Panc1 (cell line): ENCODE results near the gene SYTL1. TPM values are rescaled to one million over a fixed set of nuclear protein-coding genes. Genes with fewer than 3 reads are reported as not detected.

Source experiments
- ATAC-seq: fragments of 200-7000 bp; cut with Tn5 transposase; 2 replicates; pipeline ENCODE4 v1.9.1; 2020; ENCODE audit warnings: mild to moderate bottlenecking, moderate library complexity
- BruUV-seq: library from RNA; stranded (reverse); fragments of 400-500 nt; replicated peaks from 2 replicates; lab custom pipeline; 2021; lab: Mats Ljungman, UMichigan
- CTCF ChIA-PET: fragments of 300-600 bp; sonication (Branson Sonifier 250); formaldehyde crosslinking; loops from one replicate; lab custom pipeline; 2022; ENCODE audit warnings: antibody characterized with exemption; lab: Charles Lee
- POLR2A ChIA-PET: fragments of 300-600 bp; sonication (Branson Sonifier 250); formaldehyde crosslinking; loops from one replicate; lab custom pipeline; 2022; ENCODE audit warnings: antibody characterized with exemption; lab: Charles Lee
- DNase-seq: peaks from one replicate; pipeline ENCODE4 v3.0.0-alpha.2; 2010; ENCODE audit warnings: low read depth, low spot score
- H3K27ac ChIP-seq: 2 replicates; pipeline ENCODE4 v1.5.1; 2011; ENCODE audit warnings: mild to moderate bottlenecking, low read length, inconsistent platforms
- H3K27me3 ChIP-seq: fragments of 200-500 bp; sonication (Bioruptor generic); 2 replicates; pipeline ENCODE4 v1.6.0; 2014; ENCODE audit warnings: low read length, inconsistent platforms; ENCODE audit not compliant: control insufficient read depth, insufficient read depth
- H3K36me3 ChIP-seq: fragments of 200-500 bp; sonication (Bioruptor generic); 2 replicates; pipeline ENCODE4 v1.5.1; 2014; ENCODE audit warnings: inconsistent platforms, mild to moderate bottlenecking, low read length, moderate library complexity; ENCODE audit not compliant: control insufficient read depth, insufficient read depth
- H3K4me1 ChIP-seq: 2 replicates; pipeline ENCODE4 v1.5.1; 2011; ENCODE audit warnings: inconsistent platforms, mild to moderate bottlenecking, low read length, moderate library complexity; ENCODE audit not compliant: control insufficient read depth, insufficient read depth
- H3K4me3 ChIP-seq, 2 experiments: 2 replicates each; pipeline ENCODE4 v1.5.1; 2011 to 2012; ENCODE audit warnings: low read depth in 2 of 2, low read length in 2 of 2, mild to moderate bottlenecking in 2 of 2, inconsistent platforms in 1 of 2, moderate library complexity in 1 of 2
- H3K9me3 ChIP-seq: fragments of 200-500 bp; sonication (Bioruptor generic); 2 replicates; pipeline ENCODE4 v1.5.1; 2014; ENCODE audit warnings: low read depth, mild to moderate bottlenecking, inconsistent platforms, low read length, moderate library complexity; ENCODE audit not compliant: control insufficient read depth, insufficient read depth
- POLR2AphosphoS5 ChIP-seq: IDR thresholded peaks from 2 replicates; pipeline ENCODE4 v1.6.1; 2012; ENCODE audit warnings: mild to moderate bottlenecking, low read depth, low read length, moderate library complexity
- SIN3A ChIP-seq: IDR thresholded peaks from 2 replicates; pipeline ENCODE4 v1.6.1; 2012; ENCODE audit warnings: low read depth, mild to moderate bottlenecking, low read length, moderate library complexity, borderline replicate concordance; ENCODE audit not compliant: insufficient read depth
- TCF7L2 ChIP-seq: IDR thresholded peaks from 2 replicates; pipeline ENCODE4 v1.6.1; 2011; ENCODE audit warnings: mild to moderate bottlenecking, low read depth, low read length, inconsistent platforms
- in situ Hi-C: cut with HindIII; loops from 2 replicates; pipeline ENCODE4 v1.10.0; 2016; ENCODE audit warnings: low sequenced_read_pairs, low pct_unique_long_range_greater_than_20kb
- intact Hi-C: fragments of 100-400 bp; cut with micrococcal nuclease; formaldehyde crosslinking; loops from one replicate; pipeline ENCODE4 v1.10.0; 2022; ENCODE audit not compliant: unreplicated experiment
- total RNA-seq: library from RNA; stranded (reverse); gene quantifications from one replicate; pipeline ENCODE4 v1.2.1, GENCODE V29; 2021; ENCODE audit not compliant: unreplicated experiment
- TF ChIP-seq, protein P1 (sequence below), 2 experiments: IDR thresholded peaks; 2 replicates each; pipeline ENCODE4 v1.6.1; 2011 to 2012; ENCODE audit warnings: low read depth in 2 of 2, control low read depth in 1 of 2, low read length in 1 of 2, mild to moderate bottlenecking in 1 of 2, moderate library complexity in 1 of 2; ENCODE audit not compliant: insufficient read depth in 1 of 2
- TF ChIP-seq, protein P2 (sequence below): fragments of 450-650 bp; IDR thresholded peaks from 2 replicates; pipeline ENCODE4 v1.5.1; 2017; ENCODE audit warnings: mild to moderate bottlenecking

SYTL1 gene
- total RNA-seq, 1 experiment from 2014 or later = 2.4 TPM

DNA sequence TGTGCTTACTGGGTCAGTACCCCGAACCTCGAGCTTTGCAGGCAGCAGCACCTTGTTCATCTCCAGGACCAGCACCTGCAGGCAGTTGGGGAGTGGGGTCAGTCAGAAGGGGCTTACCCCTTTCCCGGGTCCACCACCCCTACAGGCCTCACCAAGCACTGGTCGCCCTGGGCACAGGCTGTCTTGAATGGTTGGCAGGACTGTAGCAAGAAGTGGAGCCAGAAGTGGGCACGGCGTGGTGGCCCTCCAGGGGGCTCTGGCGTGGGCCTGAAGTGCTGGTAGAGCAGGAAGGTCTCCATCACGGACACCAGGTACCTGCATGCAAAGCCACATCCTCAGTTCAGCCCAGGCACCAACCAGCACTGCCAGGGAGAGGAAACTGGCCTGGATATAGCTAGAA, 19.7 kb downstream of the SYTL1 start:
- BruUV-seq = no TSS peak
- intact Hi-C loops = no loop called here
- no peak for ATAC-seq
- in situ Hi-C loops = no loop called here
- peaks cover 7% of the 10 kb centered on the region for H3K4me1 ChIP-seq
- no peaks in the 10 kb centered on the region for H3K9me3 ChIP-seq
- TF ChIP-seq, protein P1, sequence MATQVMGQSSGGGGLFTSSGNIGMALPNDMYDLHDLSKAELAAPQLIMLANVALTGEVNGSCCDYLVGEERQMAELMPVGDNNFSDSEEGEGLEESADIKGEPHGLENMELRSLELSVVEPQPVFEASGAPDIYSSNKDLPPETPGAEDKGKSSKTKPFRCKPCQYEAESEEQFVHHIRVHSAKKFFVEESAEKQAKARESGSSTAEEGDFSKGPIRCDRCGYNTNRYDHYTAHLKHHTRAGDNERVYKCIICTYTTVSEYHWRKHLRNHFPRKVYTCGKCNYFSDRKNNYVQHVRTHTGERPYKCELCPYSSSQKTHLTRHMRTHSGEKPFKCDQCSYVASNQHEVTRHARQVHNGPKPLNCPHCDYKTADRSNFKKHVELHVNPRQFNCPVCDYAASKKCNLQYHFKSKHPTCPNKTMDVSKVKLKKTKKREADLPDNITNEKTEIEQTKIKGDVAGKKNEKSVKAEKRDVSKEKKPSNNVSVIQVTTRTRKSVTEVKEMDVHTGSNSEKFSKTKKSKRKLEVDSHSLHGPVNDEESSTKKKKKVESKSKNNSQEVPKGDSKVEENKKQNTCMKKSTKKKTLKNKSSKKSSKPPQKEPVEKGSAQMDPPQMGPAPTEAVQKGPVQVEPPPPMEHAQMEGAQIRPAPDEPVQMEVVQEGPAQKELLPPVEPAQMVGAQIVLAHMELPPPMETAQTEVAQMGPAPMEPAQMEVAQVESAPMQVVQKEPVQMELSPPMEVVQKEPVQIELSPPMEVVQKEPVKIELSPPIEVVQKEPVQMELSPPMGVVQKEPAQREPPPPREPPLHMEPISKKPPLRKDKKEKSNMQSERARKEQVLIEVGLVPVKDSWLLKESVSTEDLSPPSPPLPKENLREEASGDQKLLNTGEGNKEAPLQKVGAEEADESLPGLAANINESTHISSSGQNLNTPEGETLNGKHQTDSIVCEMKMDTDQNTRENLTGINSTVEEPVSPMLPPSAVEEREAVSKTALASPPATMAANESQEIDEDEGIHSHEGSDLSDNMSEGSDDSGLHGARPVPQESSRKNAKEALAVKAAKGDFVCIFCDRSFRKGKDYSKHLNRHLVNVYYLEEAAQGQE (IDR thresholded peaks at IDR 0.05; ENCODE audit: insufficient read depth in 1 of 2, low read depth in 2 of 2, low read length in 1 of 2) = no peak
- no peak for TF ChIP-seq SIN3A
- no peak for TF ChIP-seq TCF7L2
- TF ChIP-seq, protein P2, sequence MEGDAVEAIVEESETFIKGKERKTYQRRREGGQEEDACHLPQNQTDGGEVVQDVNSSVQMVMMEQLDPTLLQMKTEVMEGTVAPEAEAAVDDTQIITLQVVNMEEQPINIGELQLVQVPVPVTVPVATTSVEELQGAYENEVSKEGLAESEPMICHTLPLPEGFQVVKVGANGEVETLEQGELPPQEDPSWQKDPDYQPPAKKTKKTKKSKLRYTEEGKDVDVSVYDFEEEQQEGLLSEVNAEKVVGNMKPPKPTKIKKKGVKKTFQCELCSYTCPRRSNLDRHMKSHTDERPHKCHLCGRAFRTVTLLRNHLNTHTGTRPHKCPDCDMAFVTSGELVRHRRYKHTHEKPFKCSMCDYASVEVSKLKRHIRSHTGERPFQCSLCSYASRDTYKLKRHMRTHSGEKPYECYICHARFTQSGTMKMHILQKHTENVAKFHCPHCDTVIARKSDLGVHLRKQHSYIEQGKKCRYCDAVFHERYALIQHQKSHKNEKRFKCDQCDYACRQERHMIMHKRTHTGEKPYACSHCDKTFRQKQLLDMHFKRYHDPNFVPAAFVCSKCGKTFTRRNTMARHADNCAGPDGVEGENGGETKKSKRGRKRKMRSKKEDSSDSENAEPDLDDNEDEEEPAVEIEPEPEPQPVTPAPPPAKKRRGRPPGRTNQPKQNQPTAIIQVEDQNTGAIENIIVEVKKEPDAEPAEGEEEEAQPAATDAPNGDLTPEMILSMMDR = no peak
- no peak for TF ChIP-seq POLR2AphosphoS5
- no peak for DNase-seq
- ChIA-PET CTCF (no interaction called here), POLR2A (no interaction called here)
- H3K27ac ChIP-seq = no peak overlapping the region
- no peaks in the 10 kb centered on the region; the same call in 1 of the 2 replicates for H3K36me3 ChIP-seq
- no peak overlapping the region for H3K4me3 ChIP-seq
- no peaks in the 10 kb centered on the region for H3K27me3 ChIP-seq

DNA sequence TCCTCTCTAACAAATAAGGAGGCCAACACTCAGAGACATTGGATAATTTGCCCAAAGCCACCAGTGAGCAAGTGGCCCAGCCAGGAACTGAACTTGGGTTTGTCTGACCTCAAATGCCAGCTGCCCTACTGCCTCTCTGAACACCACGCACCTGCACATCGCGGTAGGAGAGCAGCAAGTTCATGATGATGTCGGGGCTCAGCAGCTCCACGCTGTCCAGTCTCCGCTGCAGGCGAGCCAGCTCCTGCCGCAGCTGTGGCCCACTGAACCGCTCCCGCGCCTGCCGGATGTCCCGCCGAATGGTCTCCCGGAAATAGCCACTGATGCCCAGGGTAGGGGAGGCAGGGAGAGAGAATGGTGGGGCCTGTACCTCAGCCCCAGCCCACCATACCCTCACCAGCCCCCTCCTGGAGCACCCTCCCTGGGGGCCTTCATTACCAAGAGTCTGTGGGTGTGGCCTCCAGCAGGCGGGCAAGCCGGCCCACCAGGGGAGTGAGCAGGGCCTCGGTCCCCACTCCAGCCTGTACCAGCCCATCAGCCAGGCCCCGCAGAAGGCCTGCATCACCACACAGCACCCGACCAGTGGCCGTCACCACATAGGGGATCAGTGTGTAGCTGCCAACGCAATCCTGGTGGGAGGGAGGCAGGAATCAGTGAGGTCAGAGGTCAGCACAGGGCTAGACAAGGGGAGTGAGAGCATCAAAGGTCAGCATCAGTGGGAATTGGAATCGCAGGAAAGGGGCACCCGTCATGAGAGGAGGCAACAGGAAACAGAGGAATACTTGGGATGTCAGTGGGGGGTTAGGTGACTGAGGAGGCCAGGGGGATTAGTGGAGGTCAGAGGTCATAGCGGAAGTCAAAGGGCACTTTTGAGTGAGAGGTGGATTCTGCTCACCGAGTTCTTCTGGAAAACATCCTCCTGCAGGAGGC, 22.2 kb downstream of the SYTL1 start:
- ATAC-seq (no peak), DNase-seq (no peak)
- no peak overlapping the region for H3K4me3 ChIP-seq
- in situ Hi-C loops (no loop called here), intact Hi-C loops (no loop called here)
- H3K9me3 ChIP-seq = no peaks in the 10 kb centered on the region
- TF ChIP-seq SIN3A = no peak
- TF ChIP-seq, protein P2 = no peak
- TF ChIP-seq POLR2AphosphoS5 = no peak
- no peak for TF ChIP-seq TCF7L2
- TF ChIP-seq, protein P1 (IDR thresholded peaks at IDR 0.05; ENCODE audit: insufficient read depth in 1 of 2, low read depth in 2 of 2, low read length in 1 of 2) = no peak
- no peaks in the 10 kb centered on the region; the same call in 1 of the 2 replicates for H3K36me3 ChIP-seq
- no peak overlapping the region for H3K27ac ChIP-seq
- no TSS peak for BruUV-seq
- POLR2A ChIA-PET = no interaction called here
- H3K27me3 ChIP-seq = no peaks in the 10 kb centered on the region
- peaks cover 15% of the 10 kb centered on the region for H3K4me1 ChIP-seq
- CTCF ChIA-PET = interaction anchor here (0.6 kb wide), 1 partner anchor 383 kb away, joined by 3 read pairs; no protein-coding TSS in a partner anchor
